OCI-LY7 (cell line): ENCODE measurements around the gene CASK. TPM values are rescaled to one million over a fixed set of nuclear protein-coding genes. Genes with fewer than 3 reads are reported as not detected.
"Not testable (repeated sequence)": the region's sequence is repeated elsewhere in the genome, so short reads cannot be mapped to it uniquely, and the experiment has no call there.

Source experiments
- BruUV-seq: library from RNA; stranded (reverse); fragments of 400-500 nt; replicated peaks from 2 replicates; lab custom pipeline; 2021; lab: Mats Ljungman, UMichigan
- CTCF ChIA-PET: fragments of 300-600 bp; sonication (Branson Sonifier 250); formaldehyde crosslinking; loops from one replicate; lab custom pipeline; 2022; ENCODE audit warnings: antibody characterized with exemption; ENCODE audit not compliant: unreplicated experiment; lab: Charles Lee
- POLR2A ChIA-PET: fragments of 300-600 bp; sonication (Branson Sonifier 250); formaldehyde crosslinking; loops from one replicate; lab custom pipeline; 2022; ENCODE audit warnings: antibody characterized with exemption; lab: Charles Lee
- DNase-seq: peaks from one replicate; pipeline ENCODE4 v3.0.0-alpha.2; 2015; ENCODE audit warnings: low spot score
- H2AFZ ChIP-seq: fragments of 200-600 bp; sonication (generic), shearing (Covaris generic); 2 replicates; pipeline ENCODE4 v1.6.1; 2014; ENCODE audit warnings: mild to moderate bottlenecking, antibody characterized with exemption, low read length, moderate library complexity
- H3K27ac ChIP-seq: fragments of 200-600 bp; sonication (generic); 2 replicates; pipeline ENCODE4 v1.5.1; 2014; ENCODE audit warnings: mixed run types, low read depth, mild to moderate bottlenecking, moderate library complexity, low read length, inconsistent platforms; ENCODE audit not compliant: poor library complexity, severe bottlenecking
- H3K36me3 ChIP-seq: fragments of 200-600 bp; sonication (generic); 2 replicates; pipeline ENCODE4 v1.6.1; 2014; ENCODE audit warnings: mild to moderate bottlenecking, antibody characterized with exemption, low read length, moderate library complexity, mixed read lengths; ENCODE audit not compliant: insufficient read depth
- H3K4me1 ChIP-seq: fragments of 200-600 bp; sonication (generic); 2 replicates; pipeline ENCODE4 v1.5.1; 2014; ENCODE audit warnings: mild to moderate bottlenecking, low read length; ENCODE audit not compliant: insufficient read depth, poor library complexity, severe bottlenecking
- H3K4me2 ChIP-seq: fragments of 200-600 bp; sonication (generic); 2 replicates; pipeline ENCODE4 v1.6.1; 2014; ENCODE audit warnings: mild to moderate bottlenecking, low read length
- H3K4me3 ChIP-seq: fragments of 200-600 bp; sonication (generic); 2 replicates; pipeline ENCODE4 v1.5.1; 2014; ENCODE audit warnings: mild to moderate bottlenecking, low read depth, low read length; ENCODE audit not compliant: poor library complexity, severe bottlenecking
- H3K79me2 ChIP-seq: fragments of 200-600 bp; sonication (generic); 2 replicates; pipeline ENCODE4 v1.6.1; 2016; ENCODE audit warnings: low read depth, mild to moderate bottlenecking, low read length, moderate library complexity, mixed read lengths; ENCODE audit not compliant: insufficient read depth
- H3K9me2 ChIP-seq: fragments of 200-600 bp; sonication (generic); 2 replicates; pipeline ENCODE4 v1.6.1; 2016; ENCODE audit warnings: mild to moderate bottlenecking, low read length, mixed read lengths; ENCODE audit not compliant: insufficient read depth
- H3K9me3 ChIP-seq: fragments of 200-600 bp; sonication (generic); 2 replicates; pipeline ENCODE4 v1.6.1; 2014; ENCODE audit warnings: mild to moderate bottlenecking, mixed run types, low read length, mixed read lengths
- H4K20me1 ChIP-seq: fragments of 200-600 bp; sonication (generic); 2 replicates; pipeline ENCODE4 v1.6.1; 2014; ENCODE audit warnings: mild to moderate bottlenecking, antibody characterized with exemption, low read length, moderate library complexity, mixed read lengths; ENCODE audit not compliant: insufficient read depth
- CTCF ChIP-seq: fragments of 200-600 bp; sonication (generic); conservative IDR thresholded peaks from 2 replicates; pipeline ENCODE4 v1.5.1; 2014; ENCODE audit warnings: mild to moderate bottlenecking, antibody characterized with exemption, low read length, moderate library complexity, mixed read lengths
- EZH2phosphoT487 ChIP-seq: fragments of 200-600 bp; sonication (generic); IDR thresholded peaks from 2 replicates; pipeline ENCODE4 v1.6.1; 2018; ENCODE audit warnings: low read depth, borderline replicate concordance, mild to moderate bottlenecking, mixed run types, antibody characterized with exemption, low read length, moderate library complexity, mixed read lengths
- intact Hi-C: fragments of 100-400 bp; cut with micrococcal nuclease; formaldehyde crosslinking; loops from one replicate; pipeline ENCODE4 v1.10.0; 2022; ENCODE audit not compliant: unreplicated experiment
- total RNA-seq, 2 experiments: library from RNA; depleted of rRNA in 1 of 2; stranded (reverse); fragments of >200 nt in 1 of 2; shearing (Covaris generic) in 1 of 2; gene quantifications; 2 replicates each; pipeline ENCODE4 v1.2.3, GENCODE V29; 2014 to 2022

CASK gene
- total RNA-seq, 2 experiments from 2014 or later: 18.6 to 29.4 TPM

- ChIA-PET CTCF (no interaction called here), POLR2A (interaction anchor here (0.5 to 0.6 kb wide), 2 partner anchors 278 to 651 kb away, joined by 3 read pairs; no protein-coding TSS in a partner anchor)
- Histone ChIP-seq H3K36me3 (no peaks in the 10 kb centered on the region), H3K4me2 (no peak overlapping the region), H3K79me2 (no peaks in the 10 kb centered on the region), H3K9me3 (no peaks in the 10 kb centered on the region), H2AFZ (no peak overlapping the region), H3K9me2 (no peaks in the 10 kb centered on the region), H4K20me1 (no peaks in the 10 kb centered on the region), H3K4me3 (no peak overlapping the region), H3K27ac (no peak overlapping the region), H3K4me1 (peaks cover 33% of the 10 kb centered on the region)
- TF ChIP-seq EZH2phosphoT487: no peak
- no peak for TF ChIP-seq CTCF
- DNase-seq: no peak
- no TSS peak for BruUV-seq
- intact Hi-C loops: no loop called here
These were observed 408.0 kb downstream of the CASK start for GRCh38 chrX:41515376-41515775.

GRCh38 chrX:41514179-41514578 is 409.2 kb downstream of the CASK start:
- H3K4me2 ChIP-seq: 0 out of 2 replicates have a peak overlapping the region, but pooled peaks have one; percentile 26
- H3K4me3 ChIP-seq: no peak overlapping the region
- ChIA-PET POLR2A (no interaction called here), CTCF (no interaction called here)
- H3K27ac ChIP-seq: no peak overlapping the region
- H4K20me1 ChIP-seq: no peaks in the 10 kb centered on the region
- no peaks in the 10 kb centered on the region for H3K36me3 ChIP-seq
- BruUV-seq: no TSS peak
- TF ChIP-seq EZH2phosphoT487 (no peak), CTCF (no peak)
- no peaks in the 10 kb centered on the region for H3K9me3 ChIP-seq
- no peak for DNase-seq
- intact Hi-C loops: no loop called here
- no peaks in the 10 kb centered on the region for H3K79me2 ChIP-seq
- no peaks in the 10 kb centered on the region for H3K9me2 ChIP-seq
- peaks cover 33% of the 10 kb centered on the region for H3K4me1 ChIP-seq
- peak overlapping the region; percentile 23; the same call in 1 of the 2 replicates for H2AFZ ChIP-seq

- intact Hi-C loops, H4K20me1 ChIP-seq, BruUV-seq: not testable (repeated sequence)
These were observed 410.5 kb downstream of the CASK start for GRCh38 chrX:41512853-41513252.

More at GRCh38 chrX:41512853-41513252, 410.5 kb downstream of the CASK start:
- H3K9me2 ChIP-seq, H3K4me3 ChIP-seq, H3K36me3 ChIP-seq, CTCF ChIA-PET, H3K27ac ChIP-seq, H3K79me2 ChIP-seq, H3K9me3 ChIP-seq, POLR2A ChIA-PET: not testable (repeated sequence)
- H3K4me1 ChIP-seq: peaks cover 33% of the 10 kb centered on the region
- DNase-seq: peak; percentile 12
- H3K4me2 ChIP-seq: peak overlapping the region; percentile 9; the same call in 1 of the 2 replicates
- peak overlapping the region; percentile 72; the same call in 1 of the 2 replicates for H2AFZ ChIP-seq
